PC-9 (cell line): Measurements from ENCODE around the gene WFDC5. TPM values are rescaled to one million over a fixed set of nuclear protein-coding genes. Genes with fewer than 3 reads are reported as not detected.

ENCODE experiments used
- BruUV-seq: library from RNA; stranded (reverse); fragments of 400-500 nt; replicated peaks from 2 replicates; lab custom pipeline; 2021; lab: Mats Ljungman, UMichigan
- CTCF ChIA-PET: fragments of 300-600 bp; sonication (Branson Sonifier 250); formaldehyde crosslinking; loops from one replicate; lab custom pipeline; 2022; ENCODE audit warnings: antibody characterized with exemption; lab: Charles Lee
- POLR2A ChIA-PET: fragments of 300-600 bp; sonication (Branson Sonifier 250); formaldehyde crosslinking; loops from one replicate; lab custom pipeline; 2022; ENCODE audit warnings: antibody characterized with exemption; ENCODE audit not compliant: unreplicated experiment; lab: Charles Lee
- DNase-seq, 2 experiments: peaks; one replicate each; pipeline versions ENCODE4 v3.0.0 to v3.0.0-alpha.2; 2015 to 2022; ENCODE audit warnings: mixed read lengths in 1 of 2
- H2AFZ ChIP-seq: fragments of 200-600 bp; sonication (generic); 2 replicates; pipeline ENCODE4 v1.8.1; 2017; ENCODE audit warnings: antibody characterized with exemption
- H3F3A ChIP-seq: fragments of 200-600 bp; sonication (generic); 2 replicates; pipeline ENCODE4 v1.8.1; 2017; ENCODE audit warnings: antibody characterized with exemption, mild to moderate bottlenecking, low read depth; ENCODE audit not compliant: insufficient read depth
- H3K27ac ChIP-seq: fragments of 200-600 bp; sonication (generic); 2 replicates; pipeline ENCODE4 v1.6.1; 2016; ENCODE audit warnings: mixed run types
- H3K27me3 ChIP-seq: fragments of 200-600 bp; sonication (generic); 2 replicates; pipeline ENCODE4 v1.6.1; 2016; ENCODE audit warnings: low read depth, mixed run types; ENCODE audit not compliant: insufficient read depth
- H3K36me3 ChIP-seq: fragments of 200-600 bp; sonication (generic); 2 replicates; pipeline ENCODE4 v1.6.1; 2016; ENCODE audit warnings: low read depth, mixed run types
- H3K4me1 ChIP-seq: fragments of 200-600 bp; sonication (generic); replicated peaks from 2 replicates; pipeline ENCODE4 v1.6.1; 2016; ENCODE audit warnings: mixed run types; ENCODE audit not compliant: insufficient read depth
- H3K4me2 ChIP-seq: fragments of 200-600 bp; sonication (generic); 2 replicates; pipeline ENCODE4 v1.6.1; 2017; ENCODE audit warnings: mixed run types
- H3K4me3 ChIP-seq: fragments of 200-600 bp; sonication (generic); 2 replicates; pipeline ENCODE4 v1.6.1; 2016; ENCODE audit warnings: mixed run types
- H3K79me2 ChIP-seq: fragments of 200-600 bp; sonication (generic); 2 replicates; pipeline ENCODE4 v1.6.1; 2017; ENCODE audit warnings: low read depth, mixed run types
- H3K9me2 ChIP-seq: fragments of 200-600 bp; sonication (generic); 2 replicates; pipeline ENCODE4 v1.8.1; 2017; ENCODE audit warnings: mild to moderate bottlenecking; ENCODE audit not compliant: insufficient read depth
- H3K9me3 ChIP-seq: fragments of 200-600 bp; sonication (generic); 2 replicates; pipeline ENCODE4 v1.8.1; 2016; ENCODE audit warnings: low read depth; ENCODE audit not compliant: insufficient read depth
- H4K20me1 ChIP-seq: fragments of 200-600 bp; sonication (generic); 2 replicates; pipeline ENCODE4 v1.8.1; 2017; ENCODE audit not compliant: insufficient read depth
- EZH2 ChIP-seq: fragments of 200-600 bp; sonication (generic); IDR thresholded peaks from 2 replicates; pipeline ENCODE4 v1.8.0; 2017; ENCODE audit warnings: antibody characterized with exemption, low read depth
- intact Hi-C: fragments of 100-400 bp; cut with micrococcal nuclease; formaldehyde crosslinking; loops from one replicate; pipeline ENCODE4 v1.10.0; 2022; ENCODE audit not compliant: unreplicated experiment
- total RNA-seq: library from RNA; stranded (reverse); gene quantifications from 2 replicates; pipeline ENCODE4 v1.2.3, GENCODE V29; 2021
- TF ChIP-seq, protein P1 (sequence below): fragments of 200-600 bp; sonication (generic); conservative IDR thresholded peaks from 2 replicates; pipeline ENCODE4 v1.6.1; 2017; ENCODE audit warnings: mixed run types, antibody characterized with exemption, mild to moderate bottlenecking, moderate library complexity

Gene WFDC5
- total RNA-seq, 1 experiment from 2014 or later: not detected

- Histone ChIP-seq H3K27ac (no peak overlapping the region), H3K9me3 (no peaks in the 10 kb centered on the region), H3K4me1 (peaks cover 8% of the 10 kb centered on the region; the same call in 1 of the 2 replicates), H3K4me2 (no peak overlapping the region), H2AFZ (no peak overlapping the region), H3K36me3 (no peaks in the 10 kb centered on the region), H3K4me3 (no peak overlapping the region), H3F3A (peaks cover 6% of the 10 kb centered on the region; the same call in 1 of the 2 replicates), H3K79me2 (no peaks in the 10 kb centered on the region), H3K27me3 (no peaks in the 10 kb centered on the region), H4K20me1 (no peaks in the 10 kb centered on the region), H3K9me2 (no peaks in the 10 kb centered on the region)
- intact Hi-C loops: no loop called here
- BruUV-seq: no TSS peak
- CTCF ChIA-PET: no interaction called here
- no peak for DNase-seq
- TF ChIP-seq EZH2: no peak
- TF ChIP-seq, protein P1, sequence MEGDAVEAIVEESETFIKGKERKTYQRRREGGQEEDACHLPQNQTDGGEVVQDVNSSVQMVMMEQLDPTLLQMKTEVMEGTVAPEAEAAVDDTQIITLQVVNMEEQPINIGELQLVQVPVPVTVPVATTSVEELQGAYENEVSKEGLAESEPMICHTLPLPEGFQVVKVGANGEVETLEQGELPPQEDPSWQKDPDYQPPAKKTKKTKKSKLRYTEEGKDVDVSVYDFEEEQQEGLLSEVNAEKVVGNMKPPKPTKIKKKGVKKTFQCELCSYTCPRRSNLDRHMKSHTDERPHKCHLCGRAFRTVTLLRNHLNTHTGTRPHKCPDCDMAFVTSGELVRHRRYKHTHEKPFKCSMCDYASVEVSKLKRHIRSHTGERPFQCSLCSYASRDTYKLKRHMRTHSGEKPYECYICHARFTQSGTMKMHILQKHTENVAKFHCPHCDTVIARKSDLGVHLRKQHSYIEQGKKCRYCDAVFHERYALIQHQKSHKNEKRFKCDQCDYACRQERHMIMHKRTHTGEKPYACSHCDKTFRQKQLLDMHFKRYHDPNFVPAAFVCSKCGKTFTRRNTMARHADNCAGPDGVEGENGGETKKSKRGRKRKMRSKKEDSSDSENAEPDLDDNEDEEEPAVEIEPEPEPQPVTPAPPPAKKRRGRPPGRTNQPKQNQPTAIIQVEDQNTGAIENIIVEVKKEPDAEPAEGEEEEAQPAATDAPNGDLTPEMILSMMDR: no peak
- POLR2A ChIA-PET: no interaction called here
Observed at GRCh38 chr20:45101333-45101850, 13.6 kb downstream of the WFDC5 start.

DNA sequence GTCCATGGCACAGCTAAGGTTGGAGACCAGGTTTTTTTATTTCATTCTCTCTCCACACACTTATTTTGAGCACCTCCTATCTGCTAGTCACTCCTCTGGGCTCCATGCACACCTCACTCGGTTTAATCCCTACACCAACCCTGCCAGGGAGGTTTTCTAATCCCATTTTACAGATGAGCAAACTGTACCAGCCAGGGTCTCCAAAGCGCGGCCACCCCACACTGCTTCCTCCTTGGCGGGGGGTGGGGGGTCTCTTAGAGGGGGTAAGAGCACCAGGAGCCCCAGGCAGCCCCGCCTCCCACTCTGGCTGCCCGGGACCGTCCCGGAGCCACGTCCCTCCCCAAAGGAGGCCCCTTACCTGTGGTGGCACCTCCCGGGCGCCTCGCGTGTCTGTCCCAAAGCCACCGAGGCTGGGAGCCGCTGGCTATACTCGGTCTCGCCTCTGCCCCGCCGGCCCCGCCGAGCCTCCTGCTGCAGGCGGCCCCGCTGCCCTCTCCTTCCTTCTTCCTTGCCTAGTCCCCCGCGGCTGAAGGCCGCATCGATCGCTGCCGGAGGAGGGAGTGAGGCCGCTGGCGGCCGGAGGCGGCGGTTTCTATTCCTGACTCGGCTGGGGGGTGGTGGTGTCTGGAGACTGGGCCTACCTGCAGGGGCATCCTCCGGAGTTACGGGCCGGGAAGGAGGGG is 14.3 kb downstream of the WFDC5 start, which contains the start of gene KCNS1:
KCNS1 (minus strand) TSS at position 565 of the 683 bp plus-strand sequence. CDS start 1,891 bp downstream, outside the sequence.
- Histone ChIP-seq H3F3A (peaks cover 2% of the 10 kb centered on the region; the same call in 1 of the 2 replicates), H3K79me2 (no peaks in the 10 kb centered on the region), H3K4me1 (peaks cover 8% of the 10 kb centered on the region; the same call in 1 of the 2 replicates), H2AFZ (no peak within 1 kb of the TSS), H3K27me3 (no peaks in the 10 kb centered on the region), H3K9me2 (no peaks in the 10 kb centered on the region), H4K20me1 (no peaks in the 10 kb centered on the region), H3K9me3 (no peaks in the 10 kb centered on the region), H3K36me3 (no peaks in the 10 kb centered on the region), H3K4me3 (no peak within 1 kb of the TSS), H3K4me2 (no peak within 1 kb of the TSS), H3K27ac (no peak within 1 kb of the TSS)
- BruUV-seq: no TSS peak
- ChIA-PET CTCF (no interaction called here), POLR2A (no interaction called here)
- TF ChIP-seq EZH2: no peak
- TF ChIP-seq, protein P1: no peak
- intact Hi-C loops: no loop called here
- no peak for DNase-seq

- no TSS peak for BruUV-seq
- H3K4me1 ChIP-seq: no peaks in the 10 kb centered on the region
- H3F3A ChIP-seq: no peaks in the 10 kb centered on the region
- ChIA-PET CTCF (no interaction called here), POLR2A (no interaction called here)
- H3K36me3 ChIP-seq: no peaks in the 10 kb centered on the region
- no peak overlapping the region for H2AFZ ChIP-seq
- no peaks in the 10 kb centered on the region for H4K20me1 ChIP-seq
- intact Hi-C loops: loop anchor here (5.0 kb wide), 1 partner anchor 186 kb away; the partner anchor contains the start of gene PABPC1L
- no peaks in the 10 kb centered on the region for H3K27me3 ChIP-seq
- TF ChIP-seq, protein P1: no peak
- no peak for TF ChIP-seq EZH2
- H3K4me3 ChIP-seq: no peak overlapping the region
- H3K27ac ChIP-seq: no peak overlapping the region
- no peaks in the 10 kb centered on the region for H3K79me2 ChIP-seq
- DNase-seq: no peak
- no peaks in the 10 kb centered on the region for H3K9me3 ChIP-seq
- no peaks in the 10 kb centered on the region for H3K9me2 ChIP-seq
- H3K4me2 ChIP-seq: no peak overlapping the region
Observed at GRCh38 chr20:45098103-45098773, 16.7 kb downstream of the WFDC5 start.
